Endothelial cell of umbilical vein (primary cell): ENCODE data around the gene PCGF3.

Experiments used
- POLR2A ChIP-seq: IDR thresholded peaks from 2 replicates; pipeline ENCODE4 v1.6.1; 2012; ENCODE audit warnings: low read depth, mild to moderate bottlenecking, control low read depth, low read length
- TF ChIP-seq, protein P1 (sequence below), 2 donors: IDR thresholded peaks; 1 replicate in 1 of 2; 2 replicates in 1 of 2; pipeline ENCODE4 v1.5.1; 2011; ENCODE audit warnings: low read length in 2 of 2, mild to moderate bottlenecking in 2 of 2, moderate library complexity in 2 of 2, control low read depth in 1 of 2, inconsistent platforms in 1 of 2, low read depth in 1 of 2; ENCODE audit not compliant: insufficient read depth in 1 of 2; ENCODE audit errors: extremely low read depth in 1 of 2

DNA sequence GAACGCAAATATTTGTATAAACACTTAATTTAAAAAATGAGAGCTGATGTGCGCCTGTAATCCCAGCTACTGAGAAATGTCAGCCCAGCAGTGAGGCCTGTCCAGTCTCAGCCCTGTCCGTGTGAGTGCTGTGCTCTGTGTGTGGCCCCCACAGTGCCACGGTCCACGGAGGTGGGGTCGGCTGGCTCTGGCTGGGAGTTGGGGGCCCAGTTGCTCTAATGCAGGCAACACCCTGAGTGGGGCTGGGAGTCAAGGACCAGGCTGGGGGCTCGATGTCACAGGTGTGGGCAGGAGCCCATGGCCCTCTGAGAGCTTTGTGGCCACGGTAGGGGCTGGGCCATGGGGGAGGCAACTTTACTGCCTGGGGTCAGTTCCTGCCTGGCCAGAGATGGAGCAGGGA, 12.8 kb downstream of the PCGF3 start:
- TF ChIP-seq, protein P1, sequence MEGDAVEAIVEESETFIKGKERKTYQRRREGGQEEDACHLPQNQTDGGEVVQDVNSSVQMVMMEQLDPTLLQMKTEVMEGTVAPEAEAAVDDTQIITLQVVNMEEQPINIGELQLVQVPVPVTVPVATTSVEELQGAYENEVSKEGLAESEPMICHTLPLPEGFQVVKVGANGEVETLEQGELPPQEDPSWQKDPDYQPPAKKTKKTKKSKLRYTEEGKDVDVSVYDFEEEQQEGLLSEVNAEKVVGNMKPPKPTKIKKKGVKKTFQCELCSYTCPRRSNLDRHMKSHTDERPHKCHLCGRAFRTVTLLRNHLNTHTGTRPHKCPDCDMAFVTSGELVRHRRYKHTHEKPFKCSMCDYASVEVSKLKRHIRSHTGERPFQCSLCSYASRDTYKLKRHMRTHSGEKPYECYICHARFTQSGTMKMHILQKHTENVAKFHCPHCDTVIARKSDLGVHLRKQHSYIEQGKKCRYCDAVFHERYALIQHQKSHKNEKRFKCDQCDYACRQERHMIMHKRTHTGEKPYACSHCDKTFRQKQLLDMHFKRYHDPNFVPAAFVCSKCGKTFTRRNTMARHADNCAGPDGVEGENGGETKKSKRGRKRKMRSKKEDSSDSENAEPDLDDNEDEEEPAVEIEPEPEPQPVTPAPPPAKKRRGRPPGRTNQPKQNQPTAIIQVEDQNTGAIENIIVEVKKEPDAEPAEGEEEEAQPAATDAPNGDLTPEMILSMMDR (IDR thresholded peaks at IDR 0.05; ENCODE audit: extremely low read depth in 1 of 2, insufficient read depth in 1 of 2, low read depth in 1 of 2, low read length in 2 of 2): no peak
- no peak for TF ChIP-seq POLR2A
